Suppressor macrophage (primary cell): ENCODE measurements around the gene EGFR.

Experiments used
- DNase-seq, 4 experiments: peaks; one replicate each; pipeline ENCODE4 v3.0.0-alpha.2; 2020 to 2022

Gene EGFR

DNA sequence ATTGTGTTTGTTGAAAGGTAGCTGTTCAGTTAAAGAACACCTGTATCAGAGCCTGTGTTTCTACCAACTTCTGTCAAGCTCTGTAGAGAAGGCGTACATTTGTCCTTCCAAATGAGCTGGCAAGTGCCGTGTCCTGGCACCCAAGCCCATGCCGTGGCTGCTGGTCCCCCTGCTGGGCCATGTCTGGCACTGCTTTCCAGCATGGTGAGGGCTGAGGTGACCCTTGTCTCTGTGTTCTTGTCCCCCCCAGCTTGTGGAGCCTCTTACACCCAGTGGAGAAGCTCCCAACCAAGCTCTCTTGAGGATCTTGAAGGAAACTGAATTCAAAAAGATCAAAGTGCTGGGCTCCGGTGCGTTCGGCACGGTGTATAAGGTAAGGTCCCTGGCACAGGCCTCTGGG lies 154.9 kb downstream of the EGFR start:
- DNase-seq = no peak

DNA sequence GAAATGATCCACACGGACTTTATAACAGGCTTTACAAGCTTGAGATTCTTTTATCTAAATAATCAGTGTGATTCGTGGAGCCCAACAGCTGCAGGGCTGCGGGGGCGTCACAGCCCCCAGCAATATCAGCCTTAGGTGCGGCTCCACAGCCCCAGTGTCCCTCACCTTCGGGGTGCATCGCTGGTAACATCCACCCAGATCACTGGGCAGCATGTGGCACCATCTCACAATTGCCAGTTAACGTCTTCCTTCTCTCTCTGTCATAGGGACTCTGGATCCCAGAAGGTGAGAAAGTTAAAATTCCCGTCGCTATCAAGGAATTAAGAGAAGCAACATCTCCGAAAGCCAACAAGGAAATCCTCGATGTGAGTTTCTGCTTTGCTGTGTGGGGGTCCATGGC lies 155.6 kb downstream of the EGFR start:
- no peak for DNase-seq

DNA sequence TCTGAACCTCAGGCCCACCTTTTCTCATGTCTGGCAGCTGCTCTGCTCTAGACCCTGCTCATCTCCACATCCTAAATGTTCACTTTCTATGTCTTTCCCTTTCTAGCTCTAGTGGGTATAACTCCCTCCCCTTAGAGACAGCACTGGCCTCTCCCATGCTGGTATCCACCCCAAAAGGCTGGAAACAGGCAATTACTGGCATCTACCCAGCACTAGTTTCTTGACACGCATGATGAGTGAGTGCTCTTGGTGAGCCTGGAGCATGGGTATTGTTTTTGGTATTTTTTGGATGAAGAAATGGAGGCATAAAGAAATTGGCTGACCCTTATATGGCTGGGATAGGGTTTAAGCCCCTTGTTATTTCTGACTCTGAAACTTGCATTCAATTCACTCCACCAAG lies 156.0 kb downstream of the EGFR start:
- DNase-seq = no peak

DNA sequence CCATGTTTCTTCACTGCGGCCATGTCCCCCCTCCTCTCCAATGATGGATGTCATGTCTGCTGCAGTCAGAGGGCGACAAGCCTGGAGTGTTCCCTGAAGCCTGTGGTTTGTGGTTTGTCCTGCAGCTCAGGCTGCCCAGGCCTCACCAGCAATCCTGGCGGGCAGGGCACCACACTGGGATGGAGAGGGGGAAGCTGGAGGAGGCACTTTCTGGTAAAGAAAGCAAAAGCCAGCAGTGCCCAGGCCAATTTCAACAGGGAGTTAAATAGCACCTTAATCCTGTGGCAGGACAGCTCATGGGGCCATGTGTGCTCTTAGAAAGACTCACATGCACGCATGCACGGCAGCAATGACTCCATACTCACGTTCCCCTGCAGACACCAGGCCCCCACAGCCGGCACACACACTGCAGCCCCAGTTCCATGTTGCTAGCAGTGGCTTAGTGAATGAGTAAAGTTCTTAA lies 158.3 kb downstream of the EGFR start:
- DNase-seq = no peak

DNA sequence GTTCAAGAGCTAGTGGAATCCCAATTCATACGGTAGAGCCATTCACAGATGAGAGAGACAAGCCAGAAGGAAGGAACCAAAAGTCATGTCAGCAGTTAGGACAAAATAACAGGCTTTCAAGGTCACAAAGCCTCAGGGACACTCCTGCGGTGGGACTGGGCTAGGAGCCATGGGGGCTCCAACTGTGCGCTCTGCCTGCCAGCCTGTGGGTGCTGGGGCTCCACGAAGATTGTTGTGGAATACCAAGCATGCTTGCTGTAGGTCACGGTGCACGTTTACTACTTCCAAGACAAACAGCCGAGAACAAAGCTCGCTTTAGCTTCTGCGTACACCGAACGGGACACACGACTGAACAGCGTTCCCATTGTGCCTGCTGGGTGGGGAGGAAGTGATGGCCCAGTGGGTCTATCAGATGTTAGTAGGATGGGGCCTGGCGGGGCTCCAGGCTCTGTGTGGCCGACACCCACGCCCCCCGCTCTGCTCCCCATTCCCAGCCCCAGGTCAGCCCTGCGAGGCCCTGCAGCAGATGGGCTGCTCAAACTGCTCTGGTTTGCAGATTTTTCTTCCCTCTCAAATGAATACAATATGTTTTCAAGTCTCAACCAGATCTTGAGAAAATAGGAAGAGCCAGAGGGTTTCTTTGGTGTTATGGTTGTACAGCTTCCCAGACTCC lies 158.9 kb downstream of the EGFR start:
- DNase-seq = no peak

DNA sequence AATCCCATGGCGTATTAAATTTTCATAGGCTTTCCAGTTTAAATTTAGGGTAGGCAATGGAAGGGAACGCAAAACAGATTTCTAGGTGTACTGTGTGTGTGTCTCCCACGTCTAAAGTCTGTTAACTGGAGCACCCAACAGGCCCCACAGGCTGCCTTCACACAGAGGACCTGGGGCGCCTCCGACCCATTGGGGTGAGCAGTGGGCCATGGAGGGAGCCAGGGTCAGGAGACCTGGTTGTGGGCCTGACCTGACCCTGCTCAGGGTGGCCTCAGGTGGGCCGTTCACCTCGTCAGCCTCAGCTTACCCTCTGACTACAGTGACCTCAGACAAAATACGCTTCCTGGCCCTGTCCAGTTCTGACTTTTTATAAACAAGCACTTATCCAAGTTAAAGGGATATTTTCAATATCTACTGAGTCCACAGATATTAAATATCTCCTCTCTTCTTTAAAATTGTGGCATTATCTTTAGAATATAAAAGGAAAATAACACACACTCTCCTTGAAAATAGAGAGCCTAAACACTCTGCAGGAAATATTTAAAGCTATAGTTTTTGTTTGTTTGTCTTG lies 159.6 kb downstream of the EGFR start:
- no peak for DNase-seq

DNA sequence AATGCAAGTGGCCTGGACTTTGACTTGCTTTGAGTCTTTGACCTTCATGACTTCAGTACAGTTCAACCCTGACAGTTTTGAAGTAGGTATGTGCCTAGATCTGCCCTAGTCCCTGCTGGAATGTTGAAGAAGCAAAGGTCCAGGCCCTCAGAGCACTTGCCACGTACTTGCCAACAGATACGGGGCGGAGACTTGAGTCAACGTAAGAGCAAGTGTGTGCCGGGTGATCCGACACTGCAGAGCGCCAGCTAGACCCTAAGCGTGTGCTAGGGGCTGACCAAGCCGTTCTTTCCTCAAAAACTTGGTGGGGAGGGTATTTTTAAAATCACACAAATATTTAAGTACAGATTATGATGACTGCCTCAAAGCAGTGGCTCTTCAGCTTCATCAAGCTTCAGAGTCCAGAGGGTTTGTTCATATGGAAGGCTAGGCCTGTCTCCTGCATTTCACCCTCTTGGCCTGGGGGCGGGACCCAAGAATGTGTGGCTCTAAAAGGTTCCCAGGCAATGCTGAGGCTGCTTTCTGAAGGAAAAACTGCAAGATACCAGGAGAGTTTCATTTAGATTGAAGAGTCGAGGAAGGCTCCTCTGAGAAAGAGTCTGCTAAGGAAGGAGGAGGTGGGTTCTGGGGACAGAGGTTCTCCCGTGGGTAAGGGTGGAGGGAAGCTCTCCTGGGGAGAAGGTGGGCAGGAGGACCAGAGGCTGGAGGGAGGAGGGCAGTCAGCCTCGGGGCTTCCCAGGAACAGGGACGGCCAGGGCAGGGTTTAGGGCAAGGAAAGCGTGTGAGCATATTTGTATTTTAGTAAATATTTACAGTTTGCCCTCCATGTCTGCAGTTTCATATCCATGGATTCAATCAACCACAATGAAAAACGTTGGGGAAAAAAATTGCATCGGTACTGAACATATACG lies 160.3 kb downstream of the EGFR start:
- no peak for DNase-seq

DNA sequence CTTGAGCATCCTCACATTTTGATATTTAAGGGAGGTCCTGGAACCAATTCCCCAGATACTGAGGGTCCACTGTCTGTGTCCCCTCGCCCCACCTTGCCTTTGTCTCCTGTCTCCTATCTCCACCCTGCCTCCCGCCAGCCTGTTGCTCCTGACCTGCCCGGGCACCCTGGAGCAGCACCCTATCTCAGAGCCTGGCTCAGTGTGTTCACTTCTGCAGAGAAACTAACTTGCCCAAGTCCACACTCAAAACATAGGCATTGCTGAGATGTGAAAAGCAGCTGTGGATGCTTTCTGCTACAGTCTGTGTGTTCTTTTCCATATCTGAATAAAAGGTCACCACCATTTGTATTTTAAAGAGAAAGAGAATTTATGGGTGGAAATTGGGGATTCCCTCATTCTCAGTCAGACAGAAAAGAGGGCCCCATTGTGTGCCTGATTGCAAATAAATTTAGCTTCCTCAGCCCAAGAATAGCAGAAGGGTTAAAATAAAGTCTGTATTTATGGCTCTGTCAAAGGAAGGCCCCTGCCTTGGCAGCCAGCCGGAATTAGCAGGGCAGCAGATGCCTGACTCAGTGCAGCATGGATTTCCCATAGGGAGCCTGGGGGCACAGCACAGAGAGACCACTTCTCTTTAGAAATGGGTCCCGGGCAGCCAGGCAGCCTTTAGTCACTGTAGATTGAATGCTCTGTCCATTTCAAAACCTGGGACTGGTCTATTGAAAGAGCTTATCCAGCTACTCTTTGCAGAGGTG lies 161.3 kb downstream of the EGFR start:
- no peak for DNase-seq

DNA sequence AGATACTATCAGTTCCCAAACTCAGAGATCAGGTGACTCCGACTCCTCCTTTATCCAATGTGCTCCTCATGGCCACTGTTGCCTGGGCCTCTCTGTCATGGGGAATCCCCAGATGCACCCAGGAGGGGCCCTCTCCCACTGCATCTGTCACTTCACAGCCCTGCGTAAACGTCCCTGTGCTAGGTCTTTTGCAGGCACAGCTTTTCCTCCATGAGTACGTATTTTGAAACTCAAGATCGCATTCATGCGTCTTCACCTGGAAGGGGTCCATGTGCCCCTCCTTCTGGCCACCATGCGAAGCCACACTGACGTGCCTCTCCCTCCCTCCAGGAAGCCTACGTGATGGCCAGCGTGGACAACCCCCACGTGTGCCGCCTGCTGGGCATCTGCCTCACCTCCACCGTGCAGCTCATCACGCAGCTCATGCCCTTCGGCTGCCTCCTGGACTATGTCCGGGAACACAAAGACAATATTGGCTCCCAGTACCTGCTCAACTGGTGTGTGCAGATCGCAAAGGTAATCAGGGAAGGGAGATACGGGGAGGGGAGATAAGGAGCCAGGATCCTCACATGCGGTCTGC lies 162.2 kb downstream of the EGFR start:
- DNase-seq = no peak

DNA sequence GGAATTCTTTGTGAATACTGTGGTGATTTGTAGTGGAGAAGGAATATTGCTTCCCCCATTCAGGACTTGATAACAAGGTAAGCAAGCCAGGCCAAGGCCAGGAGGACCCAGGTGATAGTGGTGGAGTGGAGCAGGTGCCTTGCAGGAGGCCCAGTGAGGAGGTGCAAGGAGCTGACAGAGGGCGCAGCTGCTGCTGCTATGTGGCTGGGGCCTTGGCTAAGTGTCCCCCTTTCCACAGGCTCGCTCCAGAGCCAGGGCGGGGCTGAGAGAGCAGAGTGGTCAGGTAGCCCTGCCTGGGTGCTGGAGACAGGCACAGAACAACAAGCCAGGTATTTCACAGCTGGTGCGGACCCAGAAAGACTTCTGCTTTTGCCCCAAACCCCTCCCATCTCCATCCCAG lies 162.9 kb downstream of the EGFR start:
- no peak for DNase-seq

DNA sequence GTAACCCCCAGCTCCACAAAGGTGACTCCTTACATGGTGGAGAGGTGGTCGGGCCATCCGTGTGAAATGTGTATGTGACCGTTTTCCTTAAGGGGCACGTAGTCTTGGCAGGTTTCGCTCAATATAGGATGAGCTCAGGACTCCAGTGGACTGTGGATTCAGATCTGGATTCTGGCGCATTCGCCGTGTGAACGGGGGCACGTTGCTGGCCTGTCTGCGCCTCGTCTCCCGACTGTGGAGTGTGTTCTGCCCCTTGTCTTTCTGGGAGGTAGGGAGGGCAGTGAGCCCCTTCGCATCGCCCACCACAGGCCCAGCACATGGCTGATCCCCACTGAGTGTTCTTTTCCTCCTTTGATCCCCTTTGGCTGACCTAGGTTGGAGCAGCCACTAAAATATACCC lies 165.1 kb downstream of the EGFR start:
- no peak for DNase-seq

DNA sequence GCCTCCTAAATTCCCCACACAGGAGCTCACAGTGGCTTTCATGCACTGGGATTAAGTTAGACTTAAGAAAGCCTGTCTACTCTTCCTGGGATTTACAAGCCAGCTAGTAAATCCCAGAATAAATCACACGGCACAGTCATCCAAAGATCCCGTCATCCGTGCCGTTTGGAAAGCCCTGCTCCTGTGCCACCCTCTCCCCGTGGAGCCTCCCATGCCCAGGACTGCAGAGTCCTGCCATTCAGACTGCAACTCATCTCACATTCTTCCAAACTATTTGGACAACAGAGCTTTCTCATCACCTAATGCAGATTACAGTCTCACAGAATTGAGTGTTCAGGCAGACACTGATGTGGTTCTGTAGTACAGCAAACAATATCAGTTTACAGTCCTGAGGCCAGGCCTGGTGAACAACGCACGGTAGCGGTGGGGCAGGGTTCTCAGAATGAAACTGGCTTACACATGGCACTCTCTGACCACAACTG lies 166.5 kb downstream of the EGFR start:
- no peak for DNase-seq

DNA sequence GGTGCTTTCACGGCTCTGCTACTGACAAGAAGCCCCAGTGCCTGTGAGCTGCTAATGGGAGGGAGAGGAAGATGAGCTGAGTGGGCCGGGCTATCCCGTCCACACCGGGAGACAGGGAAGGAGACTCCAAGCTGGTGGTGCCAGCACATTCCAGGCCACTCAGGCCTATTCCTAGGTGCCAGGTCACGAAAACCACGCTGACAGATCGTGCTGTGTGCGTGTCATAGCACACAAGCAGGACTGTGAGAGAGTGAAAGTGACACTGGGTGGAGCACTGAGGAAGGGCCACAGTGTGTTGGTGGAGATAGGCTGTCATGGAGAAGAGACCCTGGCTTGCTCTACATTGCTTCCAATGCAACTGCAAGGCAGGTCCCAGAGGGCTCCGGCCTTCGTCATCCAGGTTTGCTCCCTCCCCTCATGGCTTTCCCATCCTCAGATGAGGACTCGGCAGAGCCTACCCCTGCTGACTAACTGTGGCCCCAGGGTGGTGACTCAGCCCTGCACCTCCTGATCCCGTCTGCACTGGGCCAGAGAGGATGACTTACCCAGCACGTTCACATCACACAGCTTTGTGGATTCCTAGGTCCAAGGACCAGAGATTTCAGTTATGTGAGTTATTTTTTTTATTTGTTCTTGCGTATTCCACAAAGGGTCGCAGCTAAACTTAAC lies 167.3 kb downstream of the EGFR start:
- DNase-seq = no peak

DNA sequence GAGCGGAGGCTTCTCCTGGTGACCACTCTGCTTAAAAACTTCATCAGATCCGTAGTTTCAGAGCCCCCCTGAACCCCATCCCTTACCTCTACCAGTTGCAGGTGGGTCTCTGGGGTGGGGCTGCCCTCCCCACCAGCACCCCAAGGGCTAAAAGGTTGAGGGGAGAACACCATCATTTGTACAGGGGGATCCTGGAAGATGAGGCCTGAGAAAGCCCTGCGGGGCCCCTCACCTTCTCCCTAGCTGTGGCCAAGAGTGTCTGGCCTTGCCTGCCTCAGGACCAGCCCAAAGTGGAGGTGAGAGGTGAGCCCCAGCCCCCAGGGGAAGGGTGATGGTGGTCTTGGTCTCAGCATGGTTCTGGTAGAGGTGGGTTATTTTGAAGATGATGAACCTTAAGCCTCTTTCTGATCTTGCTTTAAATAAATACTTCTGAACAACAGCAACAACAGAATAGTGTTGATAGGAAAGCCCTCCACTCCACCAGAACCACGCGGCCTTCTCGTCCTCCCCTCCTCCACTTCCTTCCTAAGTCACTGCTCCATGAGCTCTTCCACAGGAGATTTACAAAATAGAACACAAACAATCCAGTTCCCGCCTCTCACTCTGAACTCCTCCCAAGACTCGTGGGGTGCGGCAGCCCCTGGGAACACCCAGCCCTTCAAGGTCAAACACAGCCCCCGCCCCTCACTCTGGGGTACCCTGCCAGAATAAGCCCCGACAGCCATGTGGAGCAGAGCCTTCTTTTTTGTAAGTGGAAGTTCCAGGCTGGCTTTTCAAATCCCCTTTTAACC lies 169.1 kb downstream of the EGFR start:
- no peak for DNase-seq

DNA sequence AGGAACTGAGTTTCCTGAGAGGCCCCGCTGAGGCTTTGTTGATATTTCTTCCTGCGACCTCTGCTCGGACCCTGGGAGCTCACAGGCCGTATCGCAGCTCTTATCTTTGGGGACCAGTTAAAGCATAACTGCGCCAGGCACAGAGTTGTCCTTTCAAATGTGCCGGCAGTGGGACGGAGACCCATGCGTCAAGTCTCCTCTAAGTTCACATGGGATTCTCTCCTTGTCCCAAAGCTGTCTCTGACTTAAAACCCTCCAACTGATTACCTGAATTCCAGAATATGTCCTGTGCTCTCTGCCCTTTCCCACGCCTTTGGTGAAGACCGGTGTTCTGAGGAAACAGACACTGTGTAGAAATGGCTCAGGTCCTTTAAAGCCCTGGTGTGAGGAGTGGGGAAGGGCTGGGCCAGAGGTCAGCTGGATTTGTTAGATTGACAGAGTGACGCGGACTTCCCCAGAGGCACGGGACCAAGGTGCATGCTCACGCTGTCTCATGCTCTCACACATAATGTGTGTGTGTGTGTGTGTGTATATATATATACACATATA lies 169.8 kb downstream of the EGFR start:
- no peak for DNase-seq

DNA sequence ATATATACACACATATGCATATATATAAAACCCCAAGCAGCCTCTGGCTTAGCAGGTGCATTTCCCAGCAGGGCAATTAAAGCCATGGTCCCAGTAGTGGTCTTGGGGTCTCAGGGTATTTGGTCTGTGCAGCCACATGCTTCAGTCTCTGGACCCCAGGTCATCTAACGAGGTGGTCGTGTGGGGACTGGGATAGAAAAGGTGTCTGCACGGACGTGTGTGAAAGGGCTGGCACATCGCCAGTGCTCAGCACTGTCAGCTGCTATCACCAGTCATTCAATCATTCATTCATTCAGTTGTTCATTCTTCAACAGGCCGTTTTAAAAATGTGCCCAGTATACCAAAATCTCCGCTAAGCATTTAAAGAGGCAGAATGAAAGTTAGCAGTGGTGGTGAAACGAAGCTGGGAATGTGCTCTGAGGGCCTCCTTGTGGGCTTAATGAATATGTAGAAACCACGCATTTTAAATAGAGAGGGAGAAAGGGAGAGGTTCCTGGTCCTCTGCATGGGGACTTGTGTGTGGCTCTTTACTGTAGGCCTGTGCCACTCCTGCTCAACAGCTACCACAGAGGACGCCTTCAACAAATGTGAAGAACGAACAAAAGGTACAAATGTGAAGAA lies 170.4 kb downstream of the EGFR start:
- DNase-seq = no peak

DNA sequence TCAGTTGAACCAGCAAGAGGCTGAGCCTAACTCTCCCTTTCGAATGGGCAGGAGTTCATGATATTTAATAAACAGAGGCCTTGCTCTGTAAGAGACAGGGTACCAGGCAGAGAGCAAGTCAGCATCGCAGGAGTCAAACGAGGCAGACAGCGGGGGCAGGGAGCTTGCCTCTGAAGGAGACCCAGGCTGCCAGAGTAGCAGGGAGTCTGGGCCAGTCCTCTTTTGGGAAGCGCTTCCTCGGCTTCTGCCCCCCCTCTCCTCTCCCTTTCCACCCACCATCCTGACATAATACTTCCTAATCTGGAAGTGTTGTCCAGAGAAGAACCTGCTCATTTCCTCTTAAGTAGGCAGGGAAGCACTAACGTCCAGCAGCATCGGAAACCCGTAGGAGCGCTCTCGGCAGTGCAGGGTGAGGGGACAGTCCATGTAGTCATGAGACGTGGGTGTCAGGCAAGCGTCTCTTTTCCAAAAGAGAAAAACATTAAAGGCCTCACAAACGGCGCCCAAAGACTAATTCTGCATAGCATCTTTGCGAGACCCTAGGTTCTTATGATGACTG lies 171.1 kb downstream of the EGFR start:
- no peak for DNase-seq

DNA sequence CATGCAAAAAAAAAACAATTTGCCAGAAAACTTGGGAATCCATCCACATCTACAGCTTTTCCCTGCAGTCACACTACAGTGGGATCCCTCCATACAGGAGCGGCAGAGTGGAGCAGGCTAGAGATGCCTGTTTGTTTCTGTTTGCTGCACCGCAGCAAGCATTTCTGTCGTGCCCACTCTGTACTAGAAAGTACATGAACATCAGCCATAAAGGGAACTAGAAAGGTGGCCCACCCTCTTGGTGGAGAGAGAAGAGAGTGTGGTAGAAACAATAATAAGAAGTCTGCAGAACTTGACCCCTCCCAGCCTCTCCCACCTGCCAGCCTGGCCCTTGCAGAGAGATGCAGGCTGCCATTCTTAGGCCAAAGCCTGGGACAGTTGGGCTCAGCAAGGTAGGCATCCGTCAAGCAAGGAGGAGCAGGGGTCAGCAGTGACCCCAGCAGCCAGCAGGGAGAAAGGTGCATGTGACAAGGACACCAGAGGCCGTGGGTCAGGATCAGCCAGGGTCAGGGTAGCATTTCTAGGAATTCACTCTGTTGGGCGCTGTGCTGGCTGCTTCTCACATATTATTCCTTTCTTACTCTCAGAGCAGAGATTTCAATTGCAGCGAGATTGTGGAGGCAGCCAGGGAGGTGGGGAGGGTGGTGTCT lies 171.8 kb downstream of the EGFR start:
- no peak for DNase-seq

DNA sequence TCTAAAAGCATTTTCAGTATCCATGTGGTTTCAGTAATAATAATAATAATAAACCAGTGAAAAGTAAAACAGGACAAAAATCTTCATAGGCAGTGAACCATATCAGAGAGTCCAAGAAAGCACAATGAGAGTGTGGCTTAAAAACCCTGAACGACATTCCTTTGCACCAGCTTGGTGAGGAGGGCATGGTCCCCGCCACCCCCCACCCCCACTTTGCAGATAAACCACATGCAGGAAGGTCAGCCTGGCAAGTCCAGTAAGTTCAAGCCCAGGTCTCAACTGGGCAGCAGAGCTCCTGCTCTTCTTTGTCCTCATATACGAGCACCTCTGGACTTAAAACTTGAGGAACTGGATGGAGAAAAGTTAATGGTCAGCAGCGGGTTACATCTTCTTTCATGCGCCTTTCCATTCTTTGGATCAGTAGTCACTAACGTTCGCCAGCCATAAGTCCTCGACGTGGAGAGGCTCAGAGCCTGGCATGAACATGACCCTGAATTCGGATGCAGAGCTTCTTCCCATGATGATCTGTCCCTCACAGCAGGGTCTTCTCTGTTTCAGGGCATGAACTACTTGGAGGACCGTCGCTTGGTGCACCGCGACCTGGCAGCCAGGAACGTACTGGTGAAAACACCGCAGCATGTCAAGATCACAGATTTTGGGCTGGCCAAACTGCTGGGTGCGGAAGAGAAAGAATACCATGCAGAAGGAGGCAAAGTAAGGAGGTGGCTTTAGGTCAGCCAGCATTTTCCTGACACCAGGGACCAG lies 172.5 kb downstream of the EGFR start:
- no peak for DNase-seq
